DMS 273 (cell line): ENCODE results near the gene PIGK.
A peak's percentile ranks its signal among the peaks of the same experiment; 100 is the strongest.
"Not testable (repeated sequence)": the region's sequence is repeated elsewhere in the genome, so short reads cannot be mapped to it uniquely, and the experiment has no call there.

Source experiments
- DNase-seq: peaks from one replicate; lab custom pipeline; 2025; ENCODE audit not compliant: unreplicated experiment; lab: John Stamatoyannopoulos, UW

Gene PIGK

GRCh38 chr1:77197351-77197750, 21.9 kb downstream of the PIGK start:
- no peak for DNase-seq

- DNase-seq, result no peak
These were observed 25.3 kb downstream of the PIGK start for GRCh38 chr1:77193951-77194350.

GRCh38 chr1:77188770-77189169, 30.5 kb downstream of the PIGK start:
- no peak for DNase-seq

GRCh38 chr1:77186907-77187306, 32.3 kb downstream of the PIGK start:
- not testable (repeated sequence) for DNase-seq

- no peak for DNase-seq
These were observed 37.1 kb downstream of the PIGK start for GRCh38 chr1:77182083-77182482.

- DNase-seq, result no peak
These were observed 39.6 kb downstream of the PIGK start for GRCh38 chr1:77179632-77180031.

- DNase-seq, result peak; percentile 55
These were observed 43.9 kb downstream of the PIGK start for GRCh38 chr1:77175230-77175844.

GRCh38 chr1:77170687-77171086, 48.5 kb downstream of the PIGK start:
- no peak for DNase-seq

GRCh38 chr1:77168358-77168757, 50.9 kb downstream of the PIGK start:
- DNase-seq, result no peak

GRCh38 chr1:77164434-77164944, 54.7 kb downstream of the PIGK start:
- no peak for DNase-seq

- not testable (repeated sequence) for DNase-seq
These were observed 59.5 kb downstream of the PIGK start for GRCh38 chr1:77159706-77160105.

GRCh38 chr1:77156214-77156613, 63.0 kb downstream of the PIGK start:
- DNase-seq, result no peak

GRCh38 chr1:77146270-77146669, 73.0 kb downstream of the PIGK start:
- no peak for DNase-seq

GRCh38 chr1:77143529-77144121, 75.6 kb downstream of the PIGK start:
- peak; percentile 34 for DNase-seq

- DNase-seq, result peak; percentile 32
These were observed 79.8 kb downstream of the PIGK start for GRCh38 chr1:77139389-77139788.

- no peak for DNase-seq
These were observed 84.9 kb downstream of the PIGK start for GRCh38 chr1:77134359-77134758.

- no peak for DNase-seq
These were observed 85.4 kb downstream of the PIGK start for GRCh38 chr1:77133731-77134358.

- DNase-seq, result peak; percentile 83
These were observed 92.9 kb downstream of the PIGK start for GRCh38 chr1:77126307-77126706.

- no peak for DNase-seq
These were observed 97.7 kb downstream of the PIGK start for GRCh38 chr1:77121503-77121902.

- peak; percentile 20 for DNase-seq
These were observed 98.3 kb downstream of the PIGK start for GRCh38 chr1:77120950-77121349.

- no peak for DNase-seq
These were observed 100.5 kb downstream of the PIGK start for GRCh38 chr1:77118712-77119111.

GRCh38 chr1:77104672-77105071, 114.6 kb downstream of the PIGK start:
- no peak for DNase-seq
